Heart left ventricle (tissue), 13 donors: ENCODE data around the gene IQSEC1.

ENCODE experiments used
- CTCF ChIP-seq, 12 donors: fragments of 200-600 bp; sonication (generic) in 4 of 12; IDR thresholded peaks; one replicate each; pipeline versions ENCODE4 v1.5.0 to v1.8.0; 2018 to 2022; ENCODE audit warnings: antibody characterized with exemption in 12 of 12, mild to moderate bottlenecking in 5 of 12
- POLR2A ChIP-seq, 2 donors: fragments of 450-650 bp; IDR thresholded peaks; one replicate each; pipeline ENCODE4 v1.6.1; 2017; ENCODE audit warnings: antibody characterized with exemption in 2 of 2, mild to moderate bottlenecking in 2 of 2, moderate library complexity in 2 of 2
- donor health status: ischemic (EF 13 %, LVEDD 7.1; RV severe dilation, severe dysfunction).
- donor health status: DM: no; HTN: yes; CAD: no.
- donor health status: DM: no; HTN: no; CAD: no.
- donor health status: ischemic (EF 25% LVEDD 6.9; RV normal size, moderate dysfunction).
- donor health status: ischemic (EF 25% LVEDD 5.7; RV mildly dilated, moderate dysfunction).
- donor health status: ischemic (EF 35%, LVEDD 5.7; RV mildly dilated, moderate dysfunction).
- donor health status: nonischemic (EF 11% LVEDD 7.7; RV severe dilation, severe dysfunction).
- donor health status: DM: yes; HTN: yes; CAD: no.
- donor health status: PGD.
- donor health status: ischemic (EF 29% LVEDD 5.4; RV normal size, mild dysfunction).
- donor health status: nonischemic (EF 23%, LVEDD 6.1; RV moderate dilation, normal function).

GRCh38 chr3:12862387-12862786 is 210.8 kb downstream of the IQSEC1 start:
- no peak for TF ChIP-seq POLR2A (IDR thresholded peaks at IDR 0.05)
- TF ChIP-seq CTCF (IDR thresholded peaks at IDR 0.05): no peak
